Stimulated activated CD8-positive, alpha-beta memory T cell treated with anti-CD3 and anti-CD28 coated beads, Interleukin-12 subunit alpha, Interleukin-12 subunit beta, amount 100 ng/mL, for 24 hours (primary cell): ENCODE data around the gene PRAME.
"Not testable (repeated sequence)": the region's sequence is repeated elsewhere in the genome, so short reads cannot be mapped to it uniquely, and the experiment has no call there.

Source experiments
- DNase-seq: peaks from one replicate; pipeline ENCODE4 v3.0.0-alpha.2; 2020; ENCODE audit errors: extremely low read depth

Gene PRAME

GRCh38 chr22:22558972-22559603 is at the start of gene PRAME:
PRAME (minus strand) TSS chr22:22559265; CDS start chr22:22556832, 2,433 bp downstream.
- peak; percentile 49 for DNase-seq

- not testable (repeated sequence) for DNase-seq
Measured at GRCh38 chr22:22608022-22608421, 49.0 kb upstream of the PRAME start.

- DNase-seq: no peak
Measured at GRCh38 chr22:22605074-22605404, 46.0 kb upstream of the PRAME start.

- DNase-seq: no peak
Measured at GRCh38 chr22:22604326-22605073, 45.4 kb upstream of the PRAME start.

- no peak for DNase-seq
Measured at GRCh38 chr22:22603470-22603947, 44.4 kb upstream of the PRAME start.

GRCh38 chr22:22600531-22601261 is 41.6 kb upstream of the PRAME start:
- no peak for DNase-seq

- DNase-seq: no peak
Measured at GRCh38 chr22:22599248-22599647, 40.2 kb upstream of the PRAME start.

- no peak for DNase-seq
Measured at GRCh38 chr22:22598144-22598543, 39.1 kb upstream of the PRAME start.

GRCh38 chr22:22595001-22595835 is 36.2 kb upstream of the PRAME start:
- no peak for DNase-seq

- DNase-seq: no peak
Measured at GRCh38 chr22:22593964-22594656, 35.0 kb upstream of the PRAME start.

- DNase-seq: no peak
Measured at GRCh38 chr22:22593250-22593649, 34.2 kb upstream of the PRAME start.

- no peak for DNase-seq
Measured at GRCh38 chr22:22591348-22592299, 32.6 kb upstream of the PRAME start.

GRCh38 chr22:22590136-22590891 is 31.2 kb upstream of the PRAME start:
- no peak for DNase-seq

- DNase-seq: no peak
Measured at GRCh38 chr22:22588485-22589164, 29.6 kb upstream of the PRAME start.

GRCh38 chr22:22587577-22588188 is 28.6 kb upstream of the PRAME start:
- no peak for DNase-seq

GRCh38 chr22:22584722-22585121 is 25.7 kb upstream of the PRAME start:
- no peak for DNase-seq

GRCh38 chr22:22583030-22583429 is 24.0 kb upstream of the PRAME start:
- no peak for DNase-seq

- DNase-seq: not testable (repeated sequence)
Measured at GRCh38 chr22:22581524-22581923, 22.5 kb upstream of the PRAME start.
